Measurements from ENCODE around the gene COL6A1.

Gene COL6A1

GRCh38 chr21:45982092-45982757 is 655 bp downstream of the COL6A1 start:
- no peak for DNase-seq (ENCODE audit: low read depth in 2 of 2)

GRCh38 chr21:45982758-45983648 is 1.4 kb downstream of the COL6A1 start:
- DNase-seq (ENCODE audit: low read depth in 2 of 2), result no peak

- DNase-seq (ENCODE audit: low read depth in 2 of 2), result no peak
Measured at GRCh38 chr21:45983649-45983965, 2.0 kb downstream of the COL6A1 start.

GRCh38 chr21:45983981-45984551 is 2.5 kb downstream of the COL6A1 start:
- no peak for DNase-seq (ENCODE audit: low read depth in 2 of 2)

GRCh38 chr21:45984584-45985095 is 3.1 kb downstream of the COL6A1 start:
- DNase-seq (ENCODE audit: low read depth in 2 of 2), result no peak

GRCh38 chr21:45985471-45986315 is 4.1 kb downstream of the COL6A1 start:
- DNase-seq (ENCODE audit: low read depth in 2 of 2), result no peak

GRCh38 chr21:45986316-45987051 is 4.9 kb downstream of the COL6A1 start:
- no peak for DNase-seq (ENCODE audit: low read depth in 2 of 2)

- no peak for DNase-seq (ENCODE audit: low read depth in 2 of 2)
Measured at GRCh38 chr21:45987121-45987711, 5.6 kb downstream of the COL6A1 start.

GRCh38 chr21:45988366-45989347 is 7.1 kb downstream of the COL6A1 start:
- DNase-seq (ENCODE audit: low read depth in 2 of 2), result no peak

- no peak for DNase-seq (ENCODE audit: low read depth in 2 of 2)
Measured at GRCh38 chr21:45989355-45990048, 7.9 kb downstream of the COL6A1 start.

GRCh38 chr21:45990049-45990711 is 8.6 kb downstream of the COL6A1 start:
- DNase-seq (ENCODE audit: low read depth in 2 of 2), result no peak

GRCh38 chr21:45990741-45991605 is 9.4 kb downstream of the COL6A1 start:
- DNase-seq (ENCODE audit: low read depth in 2 of 2), result no peak

- no peak for DNase-seq (ENCODE audit: low read depth in 2 of 2)
Measured at GRCh38 chr21:45991606-45992300, 10.2 kb downstream of the COL6A1 start.

- no peak for DNase-seq (ENCODE audit: low read depth in 2 of 2)
Measured at GRCh38 chr21:45992301-45993209, 11.0 kb downstream of the COL6A1 start.

GRCh38 chr21:45993210-45994085 is 11.9 kb downstream of the COL6A1 start:
- DNase-seq (ENCODE audit: low read depth in 2 of 2), result no peak

All from activated CD4-positive, alpha-beta T cell treated with anti-CD3 and anti-CD28 coated beads for 24 hours (primary cell).